HG02623 (cell line): ENCODE data around the gene RAB41.
"Not testable (repeated sequence)": the region's sequence is repeated elsewhere in the genome, so short reads cannot be mapped to it uniquely, and the experiment has no call there.

Experiments
- ATAC-seq: cut with Tn5 transposase; IDR thresholded peaks from one replicate; pipeline ENCODE4 v1.9.1; 2021; ENCODE audit warnings: moderate library complexity; ENCODE audit not compliant: unreplicated experiment

The RAB41 gene

DNA sequence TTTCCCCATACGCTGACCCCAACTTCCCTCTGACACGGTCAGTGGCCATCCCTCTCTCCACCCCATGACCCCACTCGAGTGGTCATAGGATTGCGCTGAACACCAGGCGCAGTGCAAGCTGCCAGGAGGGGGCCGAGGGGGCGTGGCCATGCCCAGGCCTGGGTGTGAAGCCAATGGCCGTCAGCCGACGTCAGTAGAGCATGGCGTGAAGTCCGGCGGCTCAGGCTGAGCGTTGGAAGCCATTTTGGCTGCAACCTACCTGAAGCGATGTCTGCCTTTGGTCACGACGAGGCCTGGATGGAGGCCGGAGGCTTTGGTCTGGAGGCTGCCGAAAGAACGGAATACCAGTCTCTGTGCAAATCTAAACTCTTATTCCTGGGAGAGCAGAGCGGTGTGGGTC lies at the start of gene RAB41:
Gene RAB41, plus strand, starts transcription at position 222 of the 400 bp plus-strand sequence. Its CDS starts 46 bp downstream, at position 268.
- ATAC-seq = no peak

DNA sequence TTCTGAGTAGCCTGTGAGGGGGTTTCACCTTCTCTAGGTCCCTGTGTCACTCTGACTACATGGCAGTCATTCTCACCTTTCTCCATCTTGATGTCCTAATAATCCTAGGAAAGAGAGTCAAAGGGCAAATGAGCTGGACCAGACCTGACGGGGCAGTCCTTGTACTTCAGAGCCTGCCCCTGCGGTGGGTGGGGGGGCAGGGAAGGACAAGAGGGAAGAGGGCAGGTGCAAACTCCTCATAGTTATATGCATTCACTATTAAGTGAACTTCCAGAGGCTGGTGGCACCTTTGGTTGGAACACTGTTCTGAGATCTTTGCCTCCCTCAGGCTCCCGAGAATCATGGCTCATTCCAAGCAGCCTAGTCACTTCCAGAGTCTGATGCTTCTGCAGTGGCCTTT lies 47.6 kb upstream of the RAB41 start, which contains the start of gene AWAT1:
Gene AWAT1, plus strand, starts transcription at position 301 of the 400 bp plus-strand sequence. Its CDS starts 41 bp downstream, at position 342.
- no peak for ATAC-seq

DNA sequence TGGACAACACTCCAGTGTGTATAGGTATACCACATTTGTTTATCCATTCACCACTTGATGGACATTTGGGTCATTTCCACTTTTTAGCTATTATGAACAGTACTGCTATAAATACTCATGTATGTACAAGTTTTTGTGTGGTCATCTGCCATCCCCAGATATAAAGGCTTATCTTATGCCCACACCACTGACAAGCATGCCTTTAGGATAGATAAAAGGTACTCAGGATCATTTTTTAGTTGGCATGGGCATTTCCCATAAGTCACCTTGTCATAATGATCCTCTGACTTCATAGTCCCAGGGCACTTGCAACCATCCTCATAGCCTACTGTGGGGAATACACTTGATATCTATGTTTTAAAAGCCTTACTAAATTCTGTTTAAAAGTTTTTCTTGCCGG lies 41.2 kb upstream of the RAB41 start:
- no peak for ATAC-seq

DNA sequence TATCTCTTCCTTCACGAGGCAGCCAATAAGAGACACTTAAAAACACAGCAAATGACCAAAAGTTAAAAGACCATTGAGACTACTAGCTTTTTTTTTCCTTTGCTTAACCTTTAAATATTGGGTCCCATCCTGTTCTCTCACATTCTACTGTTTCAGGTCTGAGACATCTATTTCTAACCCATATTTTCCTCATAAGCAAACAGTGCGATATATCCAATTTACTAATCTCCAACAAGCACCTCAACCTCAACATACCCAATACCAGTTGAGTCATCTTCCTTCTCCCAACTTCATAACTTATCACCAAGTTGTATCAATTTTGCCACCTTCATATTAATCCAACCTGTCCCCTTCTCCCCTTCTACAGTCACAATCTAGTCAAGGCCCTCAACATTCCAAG lies 40.5 kb upstream of the RAB41 start:
- ATAC-seq = no peak

DNA sequence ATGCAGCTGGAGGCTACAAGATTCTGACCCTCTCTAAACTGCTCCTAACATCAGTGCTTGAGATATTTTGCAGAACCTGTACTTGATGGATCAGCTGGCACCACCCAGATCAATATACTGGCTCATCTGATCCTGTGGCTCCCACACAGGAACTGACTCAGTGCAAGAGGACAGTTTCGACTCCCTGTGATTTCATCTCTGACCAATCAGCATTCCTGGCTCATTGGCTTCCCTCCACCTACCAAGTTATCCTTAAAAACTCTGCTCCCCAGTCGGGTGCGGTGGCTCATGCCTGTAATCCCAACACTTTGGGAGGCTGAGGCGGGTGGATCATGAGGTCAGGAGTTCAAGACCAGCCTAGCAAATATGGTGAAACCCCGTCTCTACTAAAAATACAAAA lies 38.4 kb upstream of the RAB41 start:
- not testable (repeated sequence) for ATAC-seq

DNA sequence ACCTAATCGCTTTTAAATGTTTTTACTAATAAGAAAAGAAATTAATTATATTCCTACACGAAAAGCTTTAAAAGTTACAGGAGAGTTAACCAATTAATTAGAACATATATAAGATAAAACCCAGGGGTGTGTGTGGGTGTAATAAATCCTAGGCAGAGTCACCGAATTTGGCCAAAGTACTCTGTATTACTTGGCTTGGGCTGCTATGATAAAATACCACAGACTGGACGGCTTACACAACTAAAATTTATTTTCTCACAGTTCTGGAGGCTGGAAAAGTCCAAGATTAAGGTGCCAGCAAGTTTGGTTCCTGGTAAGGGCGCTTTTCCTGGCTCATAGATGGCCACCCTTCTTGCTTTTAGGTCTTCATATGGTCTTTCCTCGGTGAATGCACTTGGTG lies 37.1 kb upstream of the RAB41 start:
- no peak for ATAC-seq

DNA sequence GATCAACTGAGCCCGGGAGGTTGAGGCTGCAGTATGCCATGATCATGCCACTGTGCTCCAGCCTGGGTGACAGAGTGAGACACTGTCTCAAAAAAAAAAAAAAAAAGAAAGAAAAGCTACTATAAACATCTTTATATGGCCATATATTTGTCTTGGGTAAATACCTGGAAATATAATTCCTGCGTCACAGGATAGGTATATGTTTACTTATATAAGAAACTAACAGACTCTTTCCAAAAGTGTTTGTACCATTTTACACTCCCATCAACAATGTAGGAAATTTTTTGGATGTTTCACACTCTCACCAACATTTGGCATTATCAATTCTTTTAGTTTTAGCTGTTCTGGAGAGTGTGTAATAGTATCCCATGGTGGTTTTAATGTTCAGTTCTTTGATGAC lies 34.7 kb upstream of the RAB41 start:
- ATAC-seq = no peak

DNA sequence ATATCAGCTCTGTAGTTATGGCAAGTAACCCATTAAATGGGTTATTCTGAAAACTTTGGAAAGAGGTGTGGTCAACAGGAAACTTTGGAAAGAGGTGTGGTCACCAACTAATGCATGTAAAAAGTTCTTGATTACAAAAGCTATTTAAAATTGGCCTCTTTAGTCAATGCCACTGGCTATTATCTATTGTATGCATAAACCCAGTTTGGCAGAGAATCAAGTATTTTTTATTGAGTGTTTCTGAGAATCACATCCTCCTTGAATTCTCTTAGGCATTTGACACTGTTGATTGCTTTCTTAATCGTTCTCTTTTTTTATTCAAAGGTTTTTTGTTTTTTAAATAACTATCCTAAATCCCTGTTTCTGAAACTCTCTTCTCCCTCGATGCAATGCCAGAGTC lies 29.5 kb upstream of the RAB41 start:
- ATAC-seq = no peak

DNA sequence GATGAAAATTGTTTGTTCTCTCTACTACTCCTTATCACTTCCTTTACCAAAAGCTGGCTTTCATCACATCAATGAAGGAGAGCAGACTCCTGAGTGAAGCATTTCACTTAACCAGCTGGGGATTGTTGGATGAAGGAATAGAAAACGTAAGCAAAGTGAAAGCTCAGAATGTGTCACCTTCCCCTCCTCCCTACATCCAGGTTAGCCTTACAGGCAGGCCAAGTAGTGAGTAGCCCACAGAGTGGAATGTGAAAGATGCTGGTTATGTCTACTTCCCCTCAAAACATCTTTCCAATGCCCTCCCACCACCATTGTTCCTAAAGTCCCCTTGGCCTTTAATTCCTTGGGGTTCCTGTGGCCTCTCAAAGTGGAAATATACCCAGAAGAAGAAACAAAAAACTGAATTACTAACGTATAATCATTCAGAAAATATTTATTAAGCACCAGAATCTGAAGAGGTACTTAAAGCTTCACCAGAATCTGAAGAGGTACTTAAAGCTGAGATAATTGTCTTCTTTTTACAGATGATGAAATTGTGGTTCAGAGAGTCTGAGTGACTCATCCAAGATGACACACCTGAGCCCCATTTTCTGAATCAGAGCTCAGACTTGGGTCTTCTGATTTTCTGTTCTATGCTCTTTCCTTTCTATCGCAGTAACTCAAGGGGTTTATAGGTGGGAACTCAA lies 28.5 kb upstream of the RAB41 start:
- no peak for ATAC-seq

DNA sequence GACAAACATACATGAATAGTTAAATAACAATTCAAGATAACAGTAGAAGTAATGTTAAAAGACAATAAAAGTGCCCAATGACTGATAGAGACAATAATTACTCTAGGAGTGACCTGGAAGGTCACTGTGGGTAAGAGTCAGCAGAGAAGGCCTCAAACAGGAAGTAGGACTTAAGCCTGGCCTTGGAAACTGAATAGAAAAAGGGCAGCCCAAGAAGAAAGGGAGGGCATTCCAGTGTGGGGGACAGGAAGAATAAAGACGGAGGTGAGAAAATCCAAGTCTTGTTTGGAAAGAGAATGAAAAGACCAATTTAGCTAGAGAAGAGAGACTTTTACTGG lies 27.9 kb upstream of the RAB41 start:
- ATAC-seq = no peak

DNA sequence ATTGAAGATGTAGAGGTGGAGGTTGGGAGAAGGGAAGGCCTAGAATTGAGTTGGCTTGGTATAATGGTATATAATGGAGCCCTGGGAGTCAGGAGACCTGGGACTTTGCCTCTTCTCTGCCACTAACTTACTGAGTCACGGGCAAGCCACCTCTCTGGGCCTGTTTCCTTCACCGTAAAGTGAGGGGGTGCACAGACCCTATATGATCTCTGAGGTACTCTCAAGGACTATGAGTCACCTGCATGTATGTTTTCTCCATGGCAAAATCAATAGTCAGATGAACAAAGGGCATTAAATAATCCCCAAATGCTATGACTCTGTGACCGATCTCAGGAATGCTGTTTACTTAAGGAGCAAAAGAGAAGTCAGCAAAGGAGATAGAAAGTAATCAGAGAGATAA lies 27.1 kb upstream of the RAB41 start:
- ATAC-seq = no peak

DNA sequence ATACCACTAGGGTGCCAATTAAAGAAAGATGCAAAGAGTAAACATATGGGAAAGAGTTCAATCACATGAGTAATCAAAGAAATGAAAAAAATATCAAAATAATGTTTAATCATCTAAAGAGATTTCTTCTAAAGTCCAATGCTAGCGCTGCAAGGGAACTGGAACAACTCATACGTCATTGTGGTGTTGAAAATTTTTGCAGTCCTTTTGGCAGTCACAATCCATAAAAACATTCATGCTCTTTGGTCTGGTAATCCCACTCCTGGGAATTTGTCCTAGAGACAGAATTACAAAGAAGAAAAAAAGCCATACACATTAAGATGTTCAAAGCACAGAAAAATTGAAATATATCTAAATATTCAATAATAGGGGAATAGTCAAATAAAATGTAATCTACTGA lies 26.5 kb upstream of the RAB41 start:
- no peak for ATAC-seq

DNA sequence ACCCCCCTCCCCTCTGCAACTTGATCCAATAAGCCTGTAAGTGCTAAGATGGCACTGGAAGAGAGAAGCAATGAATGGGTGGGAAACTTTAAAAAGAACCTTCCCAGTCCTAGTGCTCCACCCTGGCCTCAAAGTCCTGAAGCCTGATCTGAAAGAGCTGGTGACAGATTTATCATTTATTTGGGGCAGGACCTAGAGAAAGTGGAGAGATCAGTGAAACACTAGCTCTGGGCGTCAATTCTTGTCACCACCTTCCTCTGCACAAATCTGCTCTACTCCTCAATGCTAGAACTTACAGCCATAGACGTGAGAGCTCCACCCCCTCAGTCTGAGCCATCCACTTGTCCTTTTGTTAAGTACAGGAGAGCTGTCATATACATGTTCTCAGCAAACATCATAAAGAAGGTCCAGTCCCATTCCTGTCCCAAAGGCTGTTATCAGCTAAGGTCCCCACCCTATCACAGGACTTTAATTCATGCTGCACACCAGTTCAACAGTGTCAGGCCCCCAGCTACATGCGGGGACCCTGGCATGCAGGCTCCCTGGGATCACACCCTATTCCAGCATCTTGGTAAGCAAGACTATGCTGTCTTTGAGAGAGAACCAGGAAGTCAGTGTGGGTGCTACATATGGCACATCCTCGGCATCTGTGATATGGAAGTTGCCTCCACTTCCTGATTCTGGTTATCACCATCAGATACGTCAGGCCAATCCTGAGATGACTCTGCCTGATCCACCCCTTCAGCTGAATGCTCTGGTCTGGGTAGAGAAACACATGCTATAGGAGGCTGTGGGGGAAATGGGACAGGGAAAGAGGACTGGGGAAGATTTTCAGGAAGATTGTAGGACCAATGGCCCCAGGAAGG lies 24.3 kb upstream of the RAB41 start:
- ATAC-seq = no peak

DNA sequence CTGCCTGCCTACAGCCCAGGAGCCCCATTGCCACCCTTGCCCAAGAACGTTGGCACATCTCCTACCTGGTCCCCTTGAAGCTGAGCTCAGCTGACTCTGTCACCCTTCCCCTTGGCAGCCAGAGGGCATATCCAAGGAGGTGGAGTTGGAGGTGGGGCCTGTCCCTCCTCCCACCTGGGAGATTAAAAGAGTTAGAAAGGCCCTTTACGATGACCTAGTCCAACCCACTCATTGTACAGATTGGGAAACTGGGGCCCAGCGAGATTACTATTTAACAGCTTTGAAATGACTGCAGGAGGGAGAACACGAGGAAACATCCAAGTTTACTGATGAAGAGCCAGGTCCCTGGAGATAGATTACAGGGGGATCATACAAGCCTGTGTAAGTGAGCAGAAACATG lies 21.9 kb upstream of the RAB41 start, which contains the start of gene P2RY4:
Gene P2RY4, minus strand, starts transcription at position 101 of the 400 bp plus-strand sequence. CDS start 580 bp downstream, outside the sequence.
- ATAC-seq = no peak

DNA sequence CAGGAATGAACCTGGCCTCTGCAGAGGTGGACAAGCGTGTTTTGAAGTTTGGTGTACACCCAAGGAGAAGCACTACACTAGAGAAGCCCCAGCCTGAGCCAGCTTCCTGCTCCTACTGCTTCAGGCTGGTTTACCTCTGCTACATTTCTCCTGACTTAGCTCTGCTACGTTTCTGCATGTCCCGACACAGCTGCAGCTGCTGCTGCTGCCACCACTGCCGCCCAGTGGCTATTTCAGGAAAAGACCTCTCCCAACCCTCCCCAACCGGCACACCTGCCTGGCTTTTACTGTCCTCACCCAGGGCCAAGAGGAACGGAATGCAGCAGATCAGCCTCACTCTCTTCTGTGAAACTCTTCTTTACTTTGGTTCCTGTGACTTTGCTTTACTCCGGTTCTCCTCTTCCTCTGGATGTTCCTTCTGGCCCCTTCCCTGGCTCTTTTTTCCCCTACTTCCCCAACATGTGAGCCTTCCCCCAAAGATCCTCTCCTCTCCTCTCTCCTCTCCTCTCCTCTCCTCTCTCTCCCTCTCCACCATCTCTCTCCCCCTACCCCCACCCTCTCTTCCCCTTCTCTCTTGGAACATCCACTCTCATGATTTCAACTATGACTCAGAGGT lies 18.9 kb upstream of the RAB41 start:
- peak; percentile 58 for ATAC-seq

DNA sequence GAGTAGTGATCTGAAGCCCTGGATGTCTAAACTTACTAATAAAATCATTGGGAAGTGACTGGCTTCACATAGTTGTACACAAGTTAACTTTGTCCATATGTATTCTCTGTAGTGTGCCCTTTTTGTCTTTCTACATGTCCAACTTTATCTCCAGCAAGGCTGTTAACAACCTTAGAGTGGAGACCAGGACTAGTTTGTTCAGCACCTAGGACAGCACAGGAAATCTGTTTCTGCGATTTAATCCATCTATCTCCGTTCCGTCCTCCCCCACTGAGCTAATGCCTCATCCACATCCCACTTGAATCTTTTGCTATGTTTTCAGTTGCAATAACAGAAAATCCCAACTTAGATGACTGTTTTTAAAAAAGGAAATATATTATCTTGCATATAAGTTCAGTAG lies 17.2 kb upstream of the RAB41 start:
- ATAC-seq = no peak

DNA sequence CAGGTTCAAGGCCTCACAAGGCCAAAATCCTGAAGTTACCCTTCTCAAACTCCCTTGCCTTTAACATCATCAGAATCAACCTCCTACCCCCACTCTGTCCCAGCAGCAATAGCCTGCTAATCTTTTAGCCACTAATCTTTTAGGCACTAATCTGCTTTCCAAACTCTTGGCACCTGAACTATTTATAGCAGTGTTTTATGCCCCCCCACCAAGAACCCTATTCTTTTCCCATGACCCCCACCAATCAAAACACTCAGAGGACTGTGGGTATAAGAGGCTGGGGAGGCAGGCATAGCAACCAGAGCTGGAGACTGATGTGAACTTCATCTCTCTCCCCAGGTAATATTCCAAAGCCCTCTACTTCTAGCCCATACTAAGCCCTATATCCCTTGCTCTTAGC lies 13.9 kb upstream of the RAB41 start, which contains the start of gene ARR3:
Gene ARR3, plus strand, starts transcription at position 301 of the 400 bp plus-strand sequence. CDS start 1,052 bp downstream, outside the sequence.
- no peak for ATAC-seq

DNA sequence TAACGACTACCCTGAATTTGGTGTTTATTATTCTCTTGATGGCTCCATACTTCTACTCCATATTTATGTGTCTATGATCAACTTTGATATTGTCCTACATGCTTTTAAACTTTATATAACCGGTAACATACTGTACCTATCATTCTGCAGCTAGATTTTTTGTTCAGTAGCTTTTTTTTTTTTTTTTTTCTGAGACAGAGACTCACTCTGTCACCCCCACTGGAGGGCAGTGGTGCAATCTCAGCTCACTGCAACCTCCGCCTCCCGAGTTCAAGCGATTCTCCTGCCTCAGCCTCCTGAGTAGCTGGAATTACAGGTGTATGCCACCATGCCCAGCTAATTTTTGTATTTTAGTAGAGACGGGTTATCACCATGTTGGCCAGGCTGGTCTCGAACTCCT lies 7.9 kb upstream of the RAB41 start:
- ATAC-seq = not testable (repeated sequence)

DNA sequence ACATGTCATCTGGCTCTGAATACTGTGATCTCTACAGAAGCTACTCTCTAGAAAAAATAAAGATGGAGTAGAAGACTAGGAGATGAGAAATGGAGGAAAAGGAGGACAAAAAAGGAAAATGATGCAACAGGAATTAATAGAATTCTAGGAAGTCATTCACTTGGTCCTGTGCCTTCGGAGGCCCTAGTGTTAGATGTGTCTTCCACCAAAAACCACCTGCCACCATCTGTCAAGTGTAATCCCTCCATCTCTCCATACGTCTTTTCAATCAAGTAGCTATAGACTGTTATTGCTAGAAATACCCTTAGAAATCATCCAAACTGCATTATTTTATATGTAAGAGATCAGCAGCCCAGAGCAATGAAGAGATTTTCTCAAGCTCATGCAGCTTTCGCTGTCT lies 2.9 kb upstream of the RAB41 start:
- no peak for ATAC-seq

DNA sequence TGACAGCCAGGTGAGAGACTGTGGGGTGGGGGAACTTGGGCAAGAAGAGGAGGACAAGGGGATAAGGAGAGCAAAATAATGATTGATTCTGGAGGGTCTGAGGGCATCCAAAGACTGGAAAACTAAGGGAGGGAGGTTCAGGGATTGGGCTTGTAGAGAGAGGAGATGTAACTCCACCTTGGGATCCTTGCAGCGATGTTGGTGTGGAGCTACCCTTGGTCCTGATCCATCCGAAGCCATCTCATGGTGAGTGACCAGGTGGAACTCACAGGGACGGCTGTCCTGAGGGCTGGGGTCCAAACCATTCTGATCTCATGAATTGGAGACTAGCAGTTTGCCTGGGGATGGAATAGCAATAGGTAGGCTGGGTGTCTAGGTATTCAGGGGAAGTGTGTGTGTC lies 1.4 kb upstream of the RAB41 start:
- no peak for ATAC-seq

DNA sequence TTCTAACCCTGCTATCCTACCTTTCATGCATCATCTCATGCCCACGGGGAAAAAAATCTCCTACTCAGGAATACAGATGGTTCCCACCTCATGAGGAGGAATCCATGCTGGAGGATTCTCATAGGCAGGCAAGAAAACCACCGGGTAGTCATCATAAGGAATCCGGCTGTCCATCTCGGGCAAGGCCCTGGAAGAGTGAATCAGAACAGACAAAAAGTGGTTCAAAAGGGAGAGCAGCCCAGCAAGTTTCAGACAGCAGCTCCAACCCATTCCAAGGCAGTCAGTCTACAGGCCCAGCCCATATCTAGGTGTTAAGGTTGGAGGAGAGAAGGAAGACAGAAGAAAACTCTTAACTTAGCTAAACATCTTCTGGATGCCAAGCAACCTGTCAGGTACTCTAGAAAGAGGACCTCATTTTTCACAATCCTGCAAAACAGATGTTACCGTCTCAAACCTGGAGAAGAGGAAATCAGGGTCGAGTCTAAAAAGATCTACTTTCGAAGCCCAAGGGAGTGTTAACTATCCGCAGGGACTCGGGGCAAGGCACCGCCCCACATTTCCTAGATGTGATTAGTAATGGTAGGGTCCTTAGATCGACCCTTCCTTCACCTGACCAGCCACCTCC lies 7.3 kb downstream of the RAB41 start:
- peak; percentile 6 for ATAC-seq
